NCI-H1048 (cell line): ENCODE measurements around the gene ZBTB8A.
"Not testable (repeated sequence)": the region's sequence is repeated elsewhere in the genome, so short reads cannot be mapped to it uniquely, and the experiment has no call there.

Experiments used
- DNase-seq: peaks from one replicate; lab custom pipeline; 2025; lab: John Stamatoyannopoulos, UW

The ZBTB8A gene

GRCh38 chr1:32538887-32539583 lies at the start of gene ZBTB8A:
Gene ZBTB8A, plus strand, starts transcription at chr1:32539427. Its CDS starts 53,505 bp downstream, at chr1:32592932.
- DNase-seq: peak; percentile 11

- DNase-seq: no peak
These were observed 49.3 kb upstream of the ZBTB8A start for GRCh38 chr1:32489774-32490454.

- no peak for DNase-seq
These were observed 47.8 kb upstream of the ZBTB8A start for GRCh38 chr1:32491386-32491785.

GRCh38 chr1:32494196-32494595 lies 45.0 kb upstream of the ZBTB8A start:
- DNase-seq: no peak

GRCh38 chr1:32494711-32495337 lies 44.4 kb upstream of the ZBTB8A start:
- DNase-seq: no peak

- no peak for DNase-seq
These were observed 43.1 kb upstream of the ZBTB8A start for GRCh38 chr1:32496127-32496526.

- no peak for DNase-seq
These were observed 40.5 kb upstream of the ZBTB8A start for GRCh38 chr1:32498751-32499150.

GRCh38 chr1:32500387-32501209 lies 38.6 kb upstream of the ZBTB8A start:
- no peak for DNase-seq

- DNase-seq: no peak
These were observed 37.4 kb upstream of the ZBTB8A start for GRCh38 chr1:32501865-32502264.

GRCh38 chr1:32503153-32503552 lies 36.1 kb upstream of the ZBTB8A start:
- DNase-seq: no peak

- no peak for DNase-seq
These were observed 32.2 kb upstream of the ZBTB8A start for GRCh38 chr1:32507021-32507420.

GRCh38 chr1:32508761-32509160 lies 30.5 kb upstream of the ZBTB8A start:
- DNase-seq: no peak

GRCh38 chr1:32509939-32510338 lies 29.3 kb upstream of the ZBTB8A start:
- DNase-seq: no peak

GRCh38 chr1:32516402-32516801 lies 22.8 kb upstream of the ZBTB8A start:
- no peak for DNase-seq

- no peak for DNase-seq
These were observed 20.3 kb upstream of the ZBTB8A start for GRCh38 chr1:32518976-32519375.

- DNase-seq: no peak
These were observed 18.1 kb upstream of the ZBTB8A start for GRCh38 chr1:32521165-32521564.

- no peak for DNase-seq
These were observed 14.2 kb upstream of the ZBTB8A start for GRCh38 chr1:32525053-32525452.

- DNase-seq: no peak
These were observed 13.4 kb upstream of the ZBTB8A start for GRCh38 chr1:32525661-32526444.

GRCh38 chr1:32528550-32528949 lies 10.7 kb upstream of the ZBTB8A start:
- DNase-seq: not testable (repeated sequence)

GRCh38 chr1:32533792-32534327 lies 5.4 kb upstream of the ZBTB8A start:
- no peak for DNase-seq

GRCh38 chr1:32536117-32536516 lies 3.1 kb upstream of the ZBTB8A start:
- no peak for DNase-seq
